K562 (cell line): ENCODE measurements around the gene P4HTM. TPM values are rescaled to one million over a fixed set of nuclear protein-coding genes. Genes with fewer than 3 reads are reported as not detected.

Source experiments
- ATF7 ChIP-seq: fragments of 450-650 bp; IDR thresholded peaks from 2 replicates; pipeline ENCODE4 v1.7.1; 2014; ENCODE audit warnings: mild to moderate bottlenecking, moderate library complexity
- KDM5B ChIP-seq: fragments of 200-600 bp; sonication (generic); IDR thresholded peaks from 2 replicates; pipeline ENCODE4 v1.6.1; 2012; ENCODE audit warnings: low read depth, mild to moderate bottlenecking, moderate library complexity, low read length, control low read depth, inconsistent platforms; ENCODE audit not compliant: insufficient replicate concordance
- TEAD4 ChIP-seq, 2 experiments: sonication (generic) in 1 of 2; formaldehyde crosslinking in 1 of 2; IDR thresholded peaks; 2 replicates each; pipeline versions ENCODE4 v1.6.1 to v1.8.0; 2012 to 2022; ENCODE audit warnings: borderline replicate concordance in 1 of 2, inconsistent platforms in 1 of 2, low read length in 1 of 2, mild to moderate bottlenecking in 1 of 2, missing genetic modification reagents in 1 of 2
- polyA plus RNA-seq, 8 experiments: library from polyadenylated mRNA; depleted of rRNA in 4 of 8; stranded (reverse) in 5 of 8; unstranded in 3 of 8; fragments of >200 nt; fragmentation: Nextera tagmentation in 2 of 8; fragmentation: Illumina TruSeq in 1 of 8; extraction: Ambion mirVana in 2 of 8; extraction: Trizol in 1 of 8; gene quantifications; 2 replicates each; pipeline versions ENCODE4 v1.2.1 to v1.2.3, GENCODE V29; 2011 to 2014; ENCODE audit warnings: inconsistent platforms in 1 of 8, missing spikeins in 1 of 8
- total RNA-seq, 7 experiments: library from RNA; depleted of rRNA in 6 of 7; stranded (reverse); fragments of >200 nt in 6 of 7; fragmentation: Illumina TruSeq in 2 of 7; extraction: Trizol in 2 of 7; gene quantifications; 2 replicates each; pipeline versions ENCODE4 v1.2.1 to v1.2.3, GENCODE V29; 2011 to 2021; ENCODE audit warnings: low replicate concordance in 1 of 7
- TF ChIP-seq, protein P1 (sequence below): fragments of 450-650 bp; IDR thresholded peaks from 2 replicates; pipeline ENCODE4 v1.6.1; 2016; ENCODE audit warnings: mild to moderate bottlenecking, moderate library complexity
- TF ChIP-seq, protein P2 (sequence below): sonication (generic); formaldehyde crosslinking; IDR thresholded peaks from 2 replicates; pipeline ENCODE4 v1.8.0; 2023; ENCODE audit warnings: missing genetic modification reagents, mild to moderate bottlenecking, borderline replicate concordance

Gene P4HTM
- total and polyA plus RNA-seq, 9 of the 15 experiments (the other 6 are each of a cell fraction or from before 2014, with no cell fraction given) = 0.09 to 0.66 (median 0.25) TPM; not detected in 2

DNA sequence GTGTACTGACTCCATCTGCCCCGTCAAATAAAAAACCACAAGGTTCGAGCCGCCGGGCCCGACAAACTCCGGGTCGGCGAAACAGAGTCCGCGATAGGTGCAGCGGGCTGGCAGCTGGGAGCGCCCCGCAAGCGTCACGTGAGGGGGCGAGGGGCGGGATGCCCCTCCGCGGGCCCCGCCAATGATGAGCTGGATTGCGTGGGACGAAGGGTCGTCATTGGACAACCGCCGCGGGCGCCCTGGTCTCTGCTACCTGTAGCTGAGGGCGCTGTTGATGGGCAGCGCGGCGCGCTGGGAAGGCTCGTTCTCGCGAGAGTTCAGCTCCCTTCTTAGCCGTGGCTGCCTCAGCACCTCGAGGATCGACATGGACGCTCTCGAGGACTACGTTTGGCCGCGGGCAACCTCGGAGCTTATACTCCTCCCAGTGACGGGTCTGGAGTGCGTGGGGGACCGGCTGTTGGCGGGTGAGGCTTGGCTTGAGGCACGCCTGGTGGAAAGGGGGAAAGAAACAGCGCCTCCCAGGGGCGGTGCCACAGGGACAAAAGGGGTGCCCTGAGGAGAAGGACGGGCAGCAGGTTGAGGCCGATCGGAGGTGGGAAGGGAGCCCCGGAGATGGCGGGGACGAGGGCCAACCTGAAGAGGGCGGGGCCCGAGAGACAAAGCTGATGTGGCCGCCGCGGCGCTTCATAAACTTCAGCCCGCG is 17.2 kb downstream of the P4HTM start, which contains the start of gene WDR6 (continued):
- TF ChIP-seq, protein P1, sequence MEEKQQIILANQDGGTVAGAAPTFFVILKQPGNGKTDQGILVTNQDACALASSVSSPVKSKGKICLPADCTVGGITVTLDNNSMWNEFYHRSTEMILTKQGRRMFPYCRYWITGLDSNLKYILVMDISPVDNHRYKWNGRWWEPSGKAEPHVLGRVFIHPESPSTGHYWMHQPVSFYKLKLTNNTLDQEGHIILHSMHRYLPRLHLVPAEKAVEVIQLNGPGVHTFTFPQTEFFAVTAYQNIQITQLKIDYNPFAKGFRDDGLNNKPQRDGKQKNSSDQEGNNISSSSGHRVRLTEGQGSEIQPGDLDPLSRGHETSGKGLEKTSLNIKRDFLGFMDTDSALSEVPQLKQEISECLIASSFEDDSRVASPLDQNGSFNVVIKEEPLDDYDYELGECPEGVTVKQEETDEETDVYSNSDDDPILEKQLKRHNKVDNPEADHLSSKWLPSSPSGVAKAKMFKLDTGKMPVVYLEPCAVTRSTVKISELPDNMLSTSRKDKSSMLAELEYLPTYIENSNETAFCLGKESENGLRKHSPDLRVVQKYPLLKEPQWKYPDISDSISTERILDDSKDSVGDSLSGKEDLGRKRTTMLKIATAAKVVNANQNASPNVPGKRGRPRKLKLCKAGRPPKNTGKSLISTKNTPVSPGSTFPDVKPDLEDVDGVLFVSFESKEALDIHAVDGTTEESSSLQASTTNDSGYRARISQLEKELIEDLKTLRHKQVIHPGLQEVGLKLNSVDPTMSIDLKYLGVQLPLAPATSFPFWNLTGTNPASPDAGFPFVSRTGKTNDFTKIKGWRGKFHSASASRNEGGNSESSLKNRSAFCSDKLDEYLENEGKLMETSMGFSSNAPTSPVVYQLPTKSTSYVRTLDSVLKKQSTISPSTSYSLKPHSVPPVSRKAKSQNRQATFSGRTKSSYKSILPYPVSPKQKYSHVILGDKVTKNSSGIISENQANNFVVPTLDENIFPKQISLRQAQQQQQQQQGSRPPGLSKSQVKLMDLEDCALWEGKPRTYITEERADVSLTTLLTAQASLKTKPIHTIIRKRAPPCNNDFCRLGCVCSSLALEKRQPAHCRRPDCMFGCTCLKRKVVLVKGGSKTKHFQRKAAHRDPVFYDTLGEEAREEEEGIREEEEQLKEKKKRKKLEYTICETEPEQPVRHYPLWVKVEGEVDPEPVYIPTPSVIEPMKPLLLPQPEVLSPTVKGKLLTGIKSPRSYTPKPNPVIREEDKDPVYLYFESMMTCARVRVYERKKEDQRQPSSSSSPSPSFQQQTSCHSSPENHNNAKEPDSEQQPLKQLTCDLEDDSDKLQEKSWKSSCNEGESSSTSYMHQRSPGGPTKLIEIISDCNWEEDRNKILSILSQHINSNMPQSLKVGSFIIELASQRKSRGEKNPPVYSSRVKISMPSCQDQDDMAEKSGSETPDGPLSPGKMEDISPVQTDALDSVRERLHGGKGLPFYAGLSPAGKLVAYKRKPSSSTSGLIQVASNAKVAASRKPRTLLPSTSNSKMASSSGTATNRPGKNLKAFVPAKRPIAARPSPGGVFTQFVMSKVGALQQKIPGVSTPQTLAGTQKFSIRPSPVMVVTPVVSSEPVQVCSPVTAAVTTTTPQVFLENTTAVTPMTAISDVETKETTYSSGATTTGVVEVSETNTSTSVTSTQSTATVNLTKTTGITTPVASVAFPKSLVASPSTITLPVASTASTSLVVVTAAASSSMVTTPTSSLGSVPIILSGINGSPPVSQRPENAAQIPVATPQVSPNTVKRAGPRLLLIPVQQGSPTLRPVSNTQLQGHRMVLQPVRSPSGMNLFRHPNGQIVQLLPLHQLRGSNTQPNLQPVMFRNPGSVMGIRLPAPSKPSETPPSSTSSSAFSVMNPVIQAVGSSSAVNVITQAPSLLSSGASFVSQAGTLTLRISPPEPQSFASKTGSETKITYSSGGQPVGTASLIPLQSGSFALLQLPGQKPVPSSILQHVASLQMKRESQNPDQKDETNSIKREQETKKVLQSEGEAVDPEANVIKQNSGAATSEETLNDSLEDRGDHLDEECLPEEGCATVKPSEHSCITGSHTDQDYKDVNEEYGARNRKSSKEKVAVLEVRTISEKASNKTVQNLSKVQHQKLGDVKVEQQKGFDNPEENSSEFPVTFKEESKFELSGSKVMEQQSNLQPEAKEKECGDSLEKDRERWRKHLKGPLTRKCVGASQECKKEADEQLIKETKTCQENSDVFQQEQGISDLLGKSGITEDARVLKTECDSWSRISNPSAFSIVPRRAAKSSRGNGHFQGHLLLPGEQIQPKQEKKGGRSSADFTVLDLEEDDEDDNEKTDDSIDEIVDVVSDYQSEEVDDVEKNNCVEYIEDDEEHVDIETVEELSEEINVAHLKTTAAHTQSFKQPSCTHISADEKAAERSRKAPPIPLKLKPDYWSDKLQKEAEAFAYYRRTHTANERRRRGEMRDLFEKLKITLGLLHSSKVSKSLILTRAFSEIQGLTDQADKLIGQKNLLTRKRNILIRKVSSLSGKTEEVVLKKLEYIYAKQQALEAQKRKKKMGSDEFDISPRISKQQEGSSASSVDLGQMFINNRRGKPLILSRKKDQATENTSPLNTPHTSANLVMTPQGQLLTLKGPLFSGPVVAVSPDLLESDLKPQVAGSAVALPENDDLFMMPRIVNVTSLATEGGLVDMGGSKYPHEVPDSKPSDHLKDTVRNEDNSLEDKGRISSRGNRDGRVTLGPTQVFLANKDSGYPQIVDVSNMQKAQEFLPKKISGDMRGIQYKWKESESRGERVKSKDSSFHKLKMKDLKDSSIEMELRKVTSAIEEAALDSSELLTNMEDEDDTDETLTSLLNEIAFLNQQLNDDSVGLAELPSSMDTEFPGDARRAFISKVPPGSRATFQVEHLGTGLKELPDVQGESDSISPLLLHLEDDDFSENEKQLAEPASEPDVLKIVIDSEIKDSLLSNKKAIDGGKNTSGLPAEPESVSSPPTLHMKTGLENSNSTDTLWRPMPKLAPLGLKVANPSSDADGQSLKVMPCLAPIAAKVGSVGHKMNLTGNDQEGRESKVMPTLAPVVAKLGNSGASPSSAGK = peak; percentile 91
- TF ChIP-seq TEAD4 (IDR thresholded peaks at IDR 0.05; ENCODE audit: low read length) = 0 out of 2 replicates have a peak, but pooled peaks have one; percentile 5
- no peak for TF ChIP-seq TEAD4 (CRISPR knock-in tag; IDR thresholded peaks at IDR 0.05; ENCODE audit: borderline replicate concordance)
- peak; percentile 84 for TF ChIP-seq KDM5B
- TF ChIP-seq ATF7 = peak; percentile 63; the same call in 1 of the 2 replicates
- TF ChIP-seq, protein P2, sequence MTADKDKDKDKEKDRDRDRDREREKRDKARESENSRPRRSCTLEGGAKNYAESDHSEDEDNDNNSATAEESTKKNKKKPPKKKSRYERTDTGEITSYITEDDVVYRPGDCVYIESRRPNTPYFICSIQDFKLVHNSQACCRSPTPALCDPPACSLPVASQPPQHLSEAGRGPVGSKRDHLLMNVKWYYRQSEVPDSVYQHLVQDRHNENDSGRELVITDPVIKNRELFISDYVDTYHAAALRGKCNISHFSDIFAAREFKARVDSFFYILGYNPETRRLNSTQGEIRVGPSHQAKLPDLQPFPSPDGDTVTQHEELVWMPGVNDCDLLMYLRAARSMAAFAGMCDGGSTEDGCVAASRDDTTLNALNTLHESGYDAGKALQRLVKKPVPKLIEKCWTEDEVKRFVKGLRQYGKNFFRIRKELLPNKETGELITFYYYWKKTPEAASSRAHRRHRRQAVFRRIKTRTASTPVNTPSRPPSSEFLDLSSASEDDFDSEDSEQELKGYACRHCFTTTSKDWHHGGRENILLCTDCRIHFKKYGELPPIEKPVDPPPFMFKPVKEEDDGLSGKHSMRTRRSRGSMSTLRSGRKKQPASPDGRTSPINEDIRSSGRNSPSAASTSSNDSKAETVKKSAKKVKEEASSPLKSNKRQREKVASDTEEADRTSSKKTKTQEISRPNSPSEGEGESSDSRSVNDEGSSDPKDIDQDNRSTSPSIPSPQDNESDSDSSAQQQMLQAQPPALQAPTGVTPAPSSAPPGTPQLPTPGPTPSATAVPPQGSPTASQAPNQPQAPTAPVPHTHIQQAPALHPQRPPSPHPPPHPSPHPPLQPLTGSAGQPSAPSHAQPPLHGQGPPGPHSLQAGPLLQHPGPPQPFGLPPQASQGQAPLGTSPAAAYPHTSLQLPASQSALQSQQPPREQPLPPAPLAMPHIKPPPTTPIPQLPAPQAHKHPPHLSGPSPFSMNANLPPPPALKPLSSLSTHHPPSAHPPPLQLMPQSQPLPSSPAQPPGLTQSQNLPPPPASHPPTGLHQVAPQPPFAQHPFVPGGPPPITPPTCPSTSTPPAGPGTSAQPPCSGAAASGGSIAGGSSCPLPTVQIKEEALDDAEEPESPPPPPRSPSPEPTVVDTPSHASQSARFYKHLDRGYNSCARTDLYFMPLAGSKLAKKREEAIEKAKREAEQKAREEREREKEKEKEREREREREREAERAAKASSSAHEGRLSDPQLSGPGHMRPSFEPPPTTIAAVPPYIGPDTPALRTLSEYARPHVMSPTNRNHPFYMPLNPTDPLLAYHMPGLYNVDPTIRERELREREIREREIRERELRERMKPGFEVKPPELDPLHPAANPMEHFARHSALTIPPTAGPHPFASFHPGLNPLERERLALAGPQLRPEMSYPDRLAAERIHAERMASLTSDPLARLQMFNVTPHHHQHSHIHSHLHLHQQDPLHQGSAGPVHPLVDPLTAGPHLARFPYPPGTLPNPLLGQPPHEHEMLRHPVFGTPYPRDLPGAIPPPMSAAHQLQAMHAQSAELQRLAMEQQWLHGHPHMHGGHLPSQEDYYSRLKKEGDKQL (CRISPR knock-in tag) = no peak
